GM12878 (cell line): ENCODE data around the gene SCNN1B. TPM values are rescaled to one million over a fixed set of nuclear protein-coding genes. Genes with fewer than 3 reads are reported as not detected.

ENCODE experiments used
- ATAC-seq: fragments of 200-7000 bp; cut with Tn5 transposase; 3 replicates; pipeline ENCODE4 v1.9.1; 2020; ENCODE audit warnings: mild to moderate bottlenecking, moderate library complexity
- BruUV-seq: library from RNA; stranded (reverse); fragments of 400-500 nt; replicated peaks from 2 replicates; lab custom pipeline; 2021; lab: Mats Ljungman, UMichigan
- CTCF ChIA-PET: fragments of 300-600 bp; sonication (Branson Sonifier 250); formaldehyde crosslinking; extraction: SDS; loops from one replicate; lab custom pipeline; 2021; ENCODE audit warnings: inconsistent platforms; lab: Yijun Ruan, JAX
- POLR2A ChIA-PET: fragments of 350-600 bp; formaldehyde crosslinking; extraction: SDS; loops from one replicate; lab custom pipeline; 2021; ENCODE audit warnings: inconsistent platforms; lab: Charles Lee
- RAD21 ChIA-PET: fragments of 300-600 bp; sonication (Branson Sonifier 250); formaldehyde crosslinking; loops from one replicate; lab custom pipeline; 2023; ENCODE audit warnings: antibody characterized with exemption; ENCODE audit not compliant: unreplicated experiment; lab: Charles Lee
- SMC1A ChIA-PET: fragments of 300-600 bp; sonication (Branson Sonifier 250); formaldehyde crosslinking; loops from one replicate; lab custom pipeline; 2023; ENCODE audit not compliant: unreplicated experiment, uncharacterized antibody; lab: Charles Lee
- DNase-seq: peaks from one replicate; pipeline ENCODE4 v3.0.0-alpha.2; 2011; ENCODE audit warnings: low read depth, low spot score
- FAIRE-seq: peaks from 3 replicates; lab custom pipeline; 2011; peaks lifted over from hg19 to GRCh38; lab: Jason Lieb, UNC
- H2AFZ ChIP-seq: 2 replicates; pipeline ENCODE4 v1.6.0; 2011; ENCODE audit warnings: low read depth, low read length, control low read depth; ENCODE audit not compliant: control insufficient read depth
- H3K27ac ChIP-seq: 2 replicates; pipeline ENCODE4 v1.5.1; 2011; ENCODE audit warnings: control low read depth; ENCODE audit not compliant: control insufficient read depth, insufficient read depth
- H3K27me3 ChIP-seq, 2 experiments: replicated peaks in 1 of 2; 2 replicates each; pipeline versions ENCODE4 v1.6.0 to v1.6.1; 2011; ENCODE audit warnings: low read length in 1 of 2; ENCODE audit not compliant: control insufficient read depth in 2 of 2, insufficient read depth in 2 of 2
- H3K36me3 ChIP-seq, 2 experiments: 2 replicates each; pipeline ENCODE4 v1.5.1; 2011; ENCODE audit warnings: low read length in 1 of 2; ENCODE audit not compliant: control insufficient read depth in 2 of 2, insufficient read depth in 2 of 2
- H3K4me1 ChIP-seq: 2 replicates; pipeline ENCODE4 v1.6.1; 2011; ENCODE audit warnings: mild to moderate bottlenecking, low read length, moderate library complexity, mixed read lengths; ENCODE audit not compliant: control insufficient read depth, insufficient read depth
- H3K4me2 ChIP-seq: 2 replicates; pipeline ENCODE4 v1.6.0; 2011; ENCODE audit warnings: control low read depth; ENCODE audit not compliant: control insufficient read depth, insufficient read depth
- H3K4me3 ChIP-seq: fragments of 200-600 bp; sonication (generic); 2 replicates; pipeline ENCODE4 v1.5.1; 2016
- H3K79me2 ChIP-seq: 2 replicates; pipeline ENCODE4 v1.6.0; 2011; ENCODE audit warnings: low read length; ENCODE audit not compliant: control insufficient read depth, insufficient read depth
- H3K9ac ChIP-seq: 2 replicates; pipeline ENCODE4 v1.8.0; 2011; ENCODE audit warnings: low read length, control low read depth, mixed read lengths; ENCODE audit not compliant: control insufficient read depth, insufficient read depth
- H3K9me3 ChIP-seq: replicated peaks from 3 replicates; pipeline ENCODE4 v1.5.1; 2011; ENCODE audit warnings: mild to moderate bottlenecking, low read length; ENCODE audit not compliant: control insufficient read depth, insufficient read depth
- H4K20me1 ChIP-seq: 2 replicates; pipeline ENCODE4 v1.6.0; 2011; ENCODE audit not compliant: control insufficient read depth, insufficient read depth
- ATF7 ChIP-seq: fragments of 450-650 bp; IDR thresholded peaks from 2 replicates; pipeline ENCODE4 v1.6.1; 2016; ENCODE audit warnings: low read depth, mild to moderate bottlenecking
- BMI1 ChIP-seq: fragments of 450-650 bp; IDR thresholded peaks from 2 replicates; pipeline ENCODE4 v1.6.1; 2016; ENCODE audit warnings: mild to moderate bottlenecking, moderate library complexity, borderline replicate concordance
- MTA2 ChIP-seq: fragments of 450-650 bp; IDR thresholded peaks from 2 replicates; pipeline ENCODE4 v1.6.1; 2016; ENCODE audit warnings: low read depth, mild to moderate bottlenecking, moderate library complexity
- RAD51 ChIP-seq: fragments of 450-650 bp; IDR thresholded peaks from 2 replicates; pipeline ENCODE4 v1.6.1; 2016; ENCODE audit warnings: moderate library complexity, mild to moderate bottlenecking, inconsistent platforms
- SIN3A ChIP-seq: IDR thresholded peaks from 2 replicates; pipeline ENCODE4 v1.6.1; 2012; ENCODE audit warnings: low read depth, low read length, improper control_type of control experiment
- TBL1XR1 ChIP-seq: IDR thresholded peaks from 2 replicates; pipeline ENCODE4 v1.6.1; 2012; ENCODE audit warnings: low read depth, low read length, improper control_type of control experiment
- in situ Hi-C: fragments of 300-500 bp; cut with MboI; formaldehyde crosslinking; loops from 9 replicates; pipeline ENCODE4 v1.14.3; 2018; ENCODE audit warnings: mixed read lengths
- intact Hi-C: fragments of 100-400 bp; cut with micrococcal nuclease; formaldehyde crosslinking; loops from one replicate; pipeline ENCODE4 v1.14.2; 2022; ENCODE audit not compliant: unreplicated experiment
- polyA plus RNA-seq, 11 experiments: library from polyadenylated mRNA; depleted of rRNA in 4 of 11; unstranded in 6 of 11; stranded (reverse) in 5 of 11; fragments of >200 nt; fragmentation: Nextera tagmentation in 4 of 11; fragmentation: Illumina TruSeq in 1 of 11; extraction: Ambion mirVana in 4 of 11; extraction: Trizol in 1 of 11; gene quantifications; 1 replicate in 1 of 11; 2 replicates in 10 of 11; pipeline versions ENCODE4 v1.2.1 to v1.2.3, GENCODE V29; 2011 to 2016; ENCODE audit warnings: inconsistent platforms in 2 of 11, missing spikeins in 2 of 11, low read depth in 1 of 11
- total RNA-seq, 4 experiments: library from RNA; depleted of rRNA in 3 of 4; stranded (reverse); fragments of >200 nt in 3 of 4; fragmentation: Illumina TruSeq in 1 of 4; extraction: Trizol in 1 of 4; gene quantifications; 2 replicates each; pipeline versions ENCODE4 v1.2.1 to v1.2.3, GENCODE V29; 2013 to 2021
- TF ChIP-seq, protein P1 (sequence below): fragments of 450-650 bp; IDR thresholded peaks from 2 replicates; pipeline ENCODE4 v1.6.1; 2018; ENCODE audit warnings: mild to moderate bottlenecking, low read depth, moderate library complexity; ENCODE audit not compliant: partially characterized antibody

The SCNN1B gene
- total and polyA plus RNA-seq, 10 of the 15 experiments (the other 5 are each of a cell fraction or from before 2014, with no cell fraction given), result 0.28 to 1.5 (median 0.64) TPM

DNA sequence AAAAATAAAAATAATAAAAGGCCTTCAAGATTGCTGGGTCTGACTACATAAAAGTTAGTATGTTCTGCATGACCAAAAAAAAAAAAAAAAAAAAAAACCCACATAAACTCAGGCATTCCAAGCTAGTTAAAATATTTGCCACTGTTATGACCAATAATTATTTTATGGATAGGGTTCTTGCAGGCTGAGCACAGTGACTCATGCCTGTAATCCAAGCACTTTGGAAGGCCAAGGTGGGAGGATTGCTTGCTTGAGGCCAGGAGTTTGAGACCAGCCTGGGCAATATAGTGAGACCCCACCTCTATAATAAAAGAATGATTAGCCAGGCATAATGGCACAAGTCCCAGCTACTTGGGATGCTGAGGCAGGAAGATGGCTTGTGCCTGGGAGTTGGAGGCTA, 8.1 kb downstream of the SCNN1B start:
- ChIA-PET RAD21 (no interaction called here), POLR2A (interaction anchor here (0.7 to 0.8 kb wide), 3 partner anchors 9 to 1580 kb away, joined by 3 to 5 read pairs (median 4); no protein-coding TSS in a partner anchor), SMC1A (interaction anchor here (0.7 to 2.4 kb wide), 4 partner anchors 13 to 124 kb away, joined by 3 to 8 read pairs (median 4); no protein-coding TSS in a partner anchor), CTCF (interaction anchor here (2.5 kb wide), 1 partner anchor 125 kb away, joined by 7 read pairs; no protein-coding TSS in a partner anchor)
- Histone ChIP-seq H3K4me2 (no peak overlapping the region), H3K79me2 (no peaks in the 10 kb centered on the region), H4K20me1 (no peaks in the 10 kb centered on the region), H3K9me3 (no peaks in the 10 kb centered on the region; the same call in 2 of the 3 replicates), H3K36me3 (no peaks in the 10 kb centered on the region), H3K4me1 (no peaks in the 10 kb centered on the region), H3K27me3 (no peaks in the 10 kb centered on the region), H3K9ac (no peak overlapping the region), H3K27ac (no peak overlapping the region), H3K4me3 (no peak overlapping the region), H2AFZ (no peak overlapping the region)
- no TSS peak for BruUV-seq
- TF ChIP-seq RAD51, result no peak
- TF ChIP-seq TBL1XR1, result no peak
- TF ChIP-seq BMI1, result no peak
- TF ChIP-seq ATF7, result no peak
- TF ChIP-seq, protein P1, sequence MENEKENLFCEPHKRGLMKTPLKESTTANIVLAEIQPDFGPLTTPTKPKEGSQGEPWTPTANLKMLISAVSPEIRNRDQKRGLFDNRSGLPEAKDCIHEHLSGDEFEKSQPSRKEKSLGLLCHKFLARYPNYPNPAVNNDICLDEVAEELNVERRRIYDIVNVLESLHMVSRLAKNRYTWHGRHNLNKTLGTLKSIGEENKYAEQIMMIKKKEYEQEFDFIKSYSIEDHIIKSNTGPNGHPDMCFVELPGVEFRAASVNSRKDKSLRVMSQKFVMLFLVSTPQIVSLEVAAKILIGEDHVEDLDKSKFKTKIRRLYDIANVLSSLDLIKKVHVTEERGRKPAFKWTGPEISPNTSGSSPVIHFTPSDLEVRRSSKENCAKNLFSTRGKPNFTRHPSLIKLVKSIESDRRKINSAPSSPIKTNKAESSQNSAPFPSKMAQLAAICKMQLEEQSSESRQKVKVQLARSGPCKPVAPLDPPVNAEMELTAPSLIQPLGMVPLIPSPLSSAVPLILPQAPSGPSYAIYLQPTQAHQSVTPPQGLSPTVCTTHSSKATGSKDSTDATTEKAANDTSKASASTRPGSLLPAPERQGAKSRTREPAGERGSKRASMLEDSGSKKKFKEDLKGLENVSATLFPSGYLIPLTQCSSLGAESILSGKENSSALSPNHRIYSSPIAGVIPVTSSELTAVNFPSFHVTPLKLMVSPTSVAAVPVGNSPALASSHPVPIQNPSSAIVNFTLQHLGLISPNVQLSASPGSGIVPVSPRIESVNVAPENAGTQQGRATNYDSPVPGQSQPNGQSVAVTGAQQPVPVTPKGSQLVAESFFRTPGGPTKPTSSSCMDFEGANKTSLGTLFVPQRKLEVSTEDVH, result no peak
- no peak for TF ChIP-seq MTA2
- no peak for TF ChIP-seq SIN3A
- DNase-seq (no peak), ATAC-seq (no peak), FAIRE-seq (no peak)
- intact Hi-C loops, result no loop called here
- in situ Hi-C loops, result no loop called here
